Natural killer cell treated with Interleukin-12 subunit alpha and Interleukin-12 subunit beta and Interleukin-15 and Interleukin-18, amount 100 ng/mL, for 72 hours (primary cell): ENCODE results near the gene ELOB. TPM values are rescaled to one million over a fixed set of nuclear protein-coding genes. Genes with fewer than 3 reads are reported as not detected.

Experiments
- ATAC-seq, 2 donors: fragments of 150-1000 bp; cut with Tn5 transposase in 1 of 2; sonication (Bioruptor Pico), chemical (Tn5 transposase) in 1 of 2; 2 replicates each; pipeline ENCODE4 v1.10.0; 2021
- DNase-seq: peaks from one replicate; pipeline ENCODE4 v3.0.0; 2022; ENCODE audit warnings: low spot score
- H3K27ac Mint-ChIP-seq, 2 donors: 1 replicate in 1 of 2; 2 replicates in 1 of 2; pipeline ENCODE4 v1.8.0; 2022; ENCODE audit warnings: mixed read lengths in 2 of 2, mild to moderate bottlenecking in 1 of 2, moderate library complexity in 1 of 2
- H3K27me3 Mint-ChIP-seq, 2 donors: 1 replicate in 1 of 2; 2 replicates in 1 of 2; pipeline ENCODE4 v1.8.0; 2022; ENCODE audit warnings: mixed read lengths in 2 of 2
- H3K36me3 Mint-ChIP-seq: one replicate; pipeline ENCODE4 v1.8.0; 2022; ENCODE audit warnings: mixed read lengths
- H3K4me1 Mint-ChIP-seq, 2 donors: 1 replicate in 1 of 2; 2 replicates in 1 of 2; pipeline ENCODE4 v1.8.0; 2022; ENCODE audit warnings: low read depth in 2 of 2, mixed read lengths in 2 of 2, mild to moderate bottlenecking in 1 of 2
- H3K4me3 Mint-ChIP-seq: one replicate; pipeline ENCODE4 v1.8.0; 2022; ENCODE audit warnings: mixed read lengths
- H3K9me3 Mint-ChIP-seq: 2 replicates; pipeline ENCODE4 v1.8.0; 2022; ENCODE audit warnings: mixed read lengths
- total RNA-seq, 2 donors: library from RNA; stranded (reverse); gene quantifications; one replicate each; pipeline ENCODE4 v1.2.3, GENCODE V29; 2022

The ELOB gene
- total RNA-seq, result 100 to 1,000 TPM; 196 to 201 TPM

DNA sequence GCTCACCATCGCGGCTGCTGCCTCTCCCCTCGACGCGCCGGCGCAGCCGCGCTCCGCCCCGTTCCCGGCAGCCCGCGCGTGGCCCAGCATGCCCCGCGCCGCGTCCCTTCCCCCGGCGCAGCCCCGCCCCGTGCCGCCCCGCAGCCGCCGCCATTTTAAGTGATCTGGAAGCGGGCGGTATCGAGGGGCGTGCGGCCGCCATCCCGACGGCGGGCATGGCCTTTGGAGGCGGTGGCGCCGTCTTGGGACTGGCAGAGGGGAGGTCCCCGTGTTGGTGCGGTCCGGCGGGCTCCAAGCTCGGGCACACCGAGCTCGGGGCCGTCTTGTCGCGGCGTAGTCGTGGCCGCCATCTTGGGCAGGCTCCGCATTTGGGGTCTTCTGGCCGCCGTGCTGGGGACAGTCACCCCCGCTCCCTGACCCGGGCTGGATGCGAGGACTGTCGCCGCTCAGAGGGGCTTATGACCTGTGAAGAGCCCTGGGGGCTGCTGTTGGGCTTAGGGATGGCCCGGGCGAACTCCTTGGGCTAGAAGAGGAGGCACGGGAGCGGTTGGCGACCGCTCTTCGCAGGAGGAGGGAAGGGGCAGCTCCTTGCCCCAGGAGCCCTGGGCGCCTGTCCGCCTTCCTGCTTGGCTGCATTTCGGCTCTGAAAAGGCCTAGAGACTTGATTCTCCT is at the start of gene ELOB:
Gene ELOB, minus strand, starts transcription at position 50 of the 672 bp plus-strand sequence. Its CDS starts 41 bp downstream, at position 9.
- ATAC-seq, result peak; percentile 96 to 97
- Mint-ChIP-seq H3K4me3 (peak within 1 kb of the TSS; percentile 91), H3K4me1 (peaks cover 23 to 30% of the 10 kb centered on the region in 2 donors), H3K9me3 (no peaks in the 10 kb centered on the region), H3K27ac (peak within 1 kb of the TSS; percentile 93 to 94), H3K36me3 (peaks cover 6% of the 10 kb centered on the region), H3K27me3 (no peaks in the 10 kb centered on the region)
- DNase-seq, result peak; percentile 93

DNA sequence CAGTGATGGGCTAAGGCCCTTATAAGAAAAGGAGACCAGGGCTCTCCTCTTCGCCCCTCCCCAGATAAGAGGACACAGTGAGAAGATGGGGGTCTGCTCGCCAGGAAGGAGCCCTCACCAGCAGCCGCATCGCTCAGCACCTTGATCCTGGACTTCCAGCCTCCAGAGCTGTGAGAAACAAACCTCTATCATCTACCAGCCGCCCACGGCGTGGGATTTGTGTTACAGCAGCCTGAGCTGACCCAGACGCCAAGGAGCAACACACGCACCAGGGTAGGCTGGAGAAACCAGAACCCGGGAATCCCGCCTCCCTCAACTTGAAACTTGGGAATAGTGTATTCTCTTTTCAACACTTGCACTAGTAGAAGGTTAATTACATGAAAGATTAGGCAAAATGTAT is 48.8 kb upstream of the ELOB start:
- Mint-ChIP-seq H3K27ac (no peak overlapping the region), H3K4me1 (peaks cover 0 to 4% of the 10 kb centered on the region in 2 donors), H3K9me3 (no peaks in the 10 kb centered on the region), H3K27me3 (no peaks in the 10 kb centered on the region), H3K36me3 (no peaks in the 10 kb centered on the region), H3K4me3 (no peak overlapping the region)
- ATAC-seq (no peak), DNase-seq (no peak)

DNA sequence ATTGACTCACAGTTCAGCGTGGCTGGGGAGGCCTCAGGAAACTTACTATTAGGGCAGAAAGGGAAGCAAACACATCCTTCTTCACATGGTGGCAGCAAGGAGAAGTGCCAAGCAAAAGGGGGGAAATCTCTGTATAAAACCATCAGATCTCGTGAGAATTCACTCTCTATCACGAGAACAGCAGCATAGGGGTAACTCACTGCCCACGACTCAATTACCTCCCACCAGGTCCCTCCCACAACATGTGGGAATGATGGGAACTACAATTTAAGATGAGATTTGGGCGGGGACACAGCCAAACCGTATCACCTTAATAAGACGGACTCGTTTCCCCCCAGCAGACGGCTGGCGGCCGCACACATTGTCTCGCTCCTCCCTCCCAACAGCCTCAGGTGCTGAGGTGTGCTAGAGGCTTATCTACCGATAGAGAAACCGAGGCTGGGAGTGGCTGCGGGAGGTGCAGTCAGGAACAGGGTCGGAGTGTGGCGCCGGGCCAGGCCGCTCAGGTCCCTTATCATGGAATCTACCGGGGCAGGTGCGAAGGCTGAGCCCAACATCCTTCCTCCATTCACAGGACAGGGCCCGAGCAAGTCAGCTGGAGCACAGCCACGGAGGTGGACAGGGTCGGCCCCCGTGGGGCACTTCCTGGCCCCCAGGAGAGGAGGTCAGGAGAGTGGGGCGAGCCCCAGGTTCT is 48.1 kb upstream of the ELOB start:
- Mint-ChIP-seq H3K4me1 (peaks cover 0 to 2% of the 10 kb centered on the region in 2 donors), H3K27ac (no peak overlapping the region), H3K9me3 (no peaks in the 10 kb centered on the region), H3K27me3 (no peaks in the 10 kb centered on the region), H3K36me3 (no peaks in the 10 kb centered on the region), H3K4me3 (no peak overlapping the region)
- ATAC-seq (no peak), DNase-seq (no peak)

DNA sequence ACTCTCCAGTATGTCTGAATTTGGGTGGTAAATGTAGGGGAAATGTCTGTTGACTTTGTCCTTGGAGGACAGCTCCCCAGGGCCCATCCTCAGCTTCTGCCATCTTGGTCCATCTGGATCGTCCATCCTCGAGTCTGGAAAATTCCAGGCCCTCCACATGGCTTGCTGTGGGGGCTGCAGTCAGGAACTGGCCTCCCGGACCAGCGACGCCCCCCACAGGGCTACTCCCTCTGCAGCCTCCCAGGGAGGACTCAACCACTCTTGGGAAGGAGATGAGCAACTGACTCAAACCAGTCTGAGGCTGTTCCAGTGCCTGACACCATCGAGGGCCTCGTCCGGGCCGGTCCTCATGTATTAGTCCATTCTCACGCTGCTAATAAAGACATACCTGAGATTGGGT is 47.5 kb upstream of the ELOB start:
- no peak overlapping the region for H3K27ac Mint-ChIP-seq
- peaks cover 0 to 2% of the 10 kb centered on the region in 2 donors for H3K4me1 Mint-ChIP-seq
- H3K27me3 Mint-ChIP-seq, result no peaks in the 10 kb centered on the region
- no peak for ATAC-seq
- H3K4me3 Mint-ChIP-seq, result no peak overlapping the region
- no peaks in the 10 kb centered on the region for H3K36me3 Mint-ChIP-seq
- no peak for DNase-seq
- no peaks in the 10 kb centered on the region for H3K9me3 Mint-ChIP-seq

DNA sequence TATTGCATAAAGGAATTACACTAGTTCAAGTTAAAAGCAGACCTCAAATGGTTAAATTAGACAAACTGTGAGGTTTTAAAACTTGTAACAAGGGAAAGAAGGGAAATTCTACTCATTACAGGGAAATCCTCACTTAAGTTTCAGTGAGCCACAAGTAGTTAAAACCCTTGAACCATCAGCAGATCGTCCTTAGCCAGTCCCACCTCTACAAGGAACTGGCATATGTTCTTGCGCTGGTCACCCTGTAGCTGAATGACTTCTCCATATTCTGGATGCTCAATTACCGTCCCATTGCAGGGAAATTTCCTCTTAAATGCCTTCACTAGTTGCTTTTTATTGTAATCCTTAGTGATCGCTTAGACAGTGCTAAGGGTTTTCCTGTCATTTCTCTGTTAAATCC is 45.4 kb upstream of the ELOB start:
- DNase-seq (no peak), ATAC-seq (no peak)
- no peaks in the 10 kb centered on the region for H3K9me3 Mint-ChIP-seq
- H3K27ac Mint-ChIP-seq, result no peak overlapping the region
- H3K27me3 Mint-ChIP-seq, result no peaks in the 10 kb centered on the region
- no peaks in the 10 kb centered on the region for H3K36me3 Mint-ChIP-seq
- H3K4me1 Mint-ChIP-seq, result peaks cover 0 to 2% of the 10 kb centered on the region in 2 donors
- H3K4me3 Mint-ChIP-seq, result no peak overlapping the region

DNA sequence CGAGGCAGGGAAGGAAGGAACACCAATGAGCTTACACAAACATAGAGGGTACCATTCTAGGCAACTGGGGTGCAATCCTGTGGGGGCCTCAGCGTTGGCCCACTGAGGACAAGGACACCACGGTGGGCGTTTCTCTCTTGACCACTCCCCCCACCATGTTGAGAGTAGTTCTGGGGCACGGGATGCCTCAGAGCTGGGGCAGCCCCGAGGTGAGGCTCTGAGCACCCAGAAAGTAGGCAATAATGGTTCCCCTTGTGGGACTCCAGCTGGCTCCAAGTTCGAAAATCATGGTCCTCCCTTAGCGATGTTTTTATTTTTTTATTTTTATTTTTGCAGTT is 45.0 kb upstream of the ELOB start:
- H3K36me3 Mint-ChIP-seq, result no peaks in the 10 kb centered on the region
- ATAC-seq (no peak), DNase-seq (no peak)
- no peaks in the 10 kb centered on the region for H3K27me3 Mint-ChIP-seq
- H3K9me3 Mint-ChIP-seq, result no peaks in the 10 kb centered on the region
- no peak overlapping the region for H3K4me3 Mint-ChIP-seq
- no peak overlapping the region for H3K27ac Mint-ChIP-seq
- H3K4me1 Mint-ChIP-seq, result peaks cover 0 to 2% of the 10 kb centered on the region in 2 donors

DNA sequence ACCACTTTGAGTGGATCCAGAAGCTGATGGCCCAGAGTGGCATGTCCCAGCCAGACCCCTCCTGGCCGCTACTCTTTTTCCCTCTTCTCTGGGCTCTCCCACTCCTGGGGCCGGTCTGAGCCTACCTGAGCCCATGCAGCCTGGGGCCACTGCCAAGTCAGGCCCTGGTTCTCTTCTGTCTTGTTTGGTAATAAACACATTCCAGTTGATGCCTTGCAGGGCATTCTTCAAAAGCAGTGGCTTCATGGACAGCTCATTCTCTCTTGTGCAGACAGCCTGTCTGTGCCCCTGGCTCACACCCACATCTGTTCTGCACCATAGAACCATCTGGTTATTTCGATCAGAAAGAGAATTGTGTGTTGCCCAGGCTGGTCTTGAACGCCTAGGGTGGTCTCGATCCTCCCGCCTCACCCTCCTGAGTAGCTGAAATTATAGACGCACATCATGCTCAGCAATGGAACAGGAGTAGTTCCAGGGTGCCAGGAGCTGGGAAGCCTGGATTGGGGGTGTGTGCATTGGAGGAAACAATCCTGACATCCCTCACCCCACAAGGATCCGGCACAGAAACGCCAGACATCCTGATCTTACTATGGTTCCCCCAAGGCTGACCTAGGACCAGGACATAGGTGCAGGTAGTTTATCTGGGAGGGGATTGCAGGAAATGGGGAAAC is 44.5 kb upstream of the ELOB start:
- no peaks in the 10 kb centered on the region for H3K9me3 Mint-ChIP-seq
- no peak for ATAC-seq
- peaks cover 0 to 2% of the 10 kb centered on the region in 2 donors for H3K4me1 Mint-ChIP-seq
- no peak overlapping the region for H3K27ac Mint-ChIP-seq
- no peaks in the 10 kb centered on the region for H3K36me3 Mint-ChIP-seq
- no peak overlapping the region for H3K4me3 Mint-ChIP-seq
- DNase-seq, result no peak
- no peaks in the 10 kb centered on the region for H3K27me3 Mint-ChIP-seq

DNA sequence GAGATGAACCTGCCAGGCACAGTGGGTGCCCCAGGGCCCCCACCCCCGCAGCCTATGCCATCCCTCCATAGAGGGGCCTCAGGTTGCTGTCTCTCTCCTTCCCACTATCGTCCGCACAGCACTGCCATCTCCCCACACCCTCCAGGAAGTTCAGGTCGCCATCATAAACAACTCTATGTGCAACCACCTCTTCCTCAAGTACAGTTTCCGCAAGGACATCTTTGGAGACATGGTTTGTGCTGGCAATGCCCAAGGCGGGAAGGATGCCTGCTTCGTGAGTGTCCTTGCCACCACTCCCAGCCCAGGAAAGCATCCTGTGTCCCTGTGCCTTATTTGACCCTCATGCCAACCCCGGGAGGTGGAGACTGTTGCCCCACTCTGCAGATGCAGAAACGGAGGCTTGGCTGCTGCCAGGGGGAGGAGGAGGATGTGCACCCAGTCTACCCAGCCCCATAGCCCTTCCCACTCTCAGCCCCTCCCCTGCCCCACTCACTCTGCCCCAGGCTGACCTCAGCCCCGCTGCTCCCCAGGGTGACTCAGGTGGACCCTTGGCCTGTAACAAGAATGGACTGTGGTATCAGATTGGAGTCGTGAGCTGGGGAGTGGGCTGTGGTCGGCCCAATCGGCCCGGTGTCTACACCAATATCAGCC is 43.9 kb upstream of the ELOB start:
- Mint-ChIP-seq H3K36me3 (no peaks in the 10 kb centered on the region), H3K4me1 (peaks cover 0 to 2% of the 10 kb centered on the region in 2 donors), H3K9me3 (no peaks in the 10 kb centered on the region), H3K4me3 (no peak overlapping the region), H3K27me3 (no peaks in the 10 kb centered on the region), H3K27ac (no peak overlapping the region)
- ATAC-seq, result no peak
- DNase-seq, result no peak

DNA sequence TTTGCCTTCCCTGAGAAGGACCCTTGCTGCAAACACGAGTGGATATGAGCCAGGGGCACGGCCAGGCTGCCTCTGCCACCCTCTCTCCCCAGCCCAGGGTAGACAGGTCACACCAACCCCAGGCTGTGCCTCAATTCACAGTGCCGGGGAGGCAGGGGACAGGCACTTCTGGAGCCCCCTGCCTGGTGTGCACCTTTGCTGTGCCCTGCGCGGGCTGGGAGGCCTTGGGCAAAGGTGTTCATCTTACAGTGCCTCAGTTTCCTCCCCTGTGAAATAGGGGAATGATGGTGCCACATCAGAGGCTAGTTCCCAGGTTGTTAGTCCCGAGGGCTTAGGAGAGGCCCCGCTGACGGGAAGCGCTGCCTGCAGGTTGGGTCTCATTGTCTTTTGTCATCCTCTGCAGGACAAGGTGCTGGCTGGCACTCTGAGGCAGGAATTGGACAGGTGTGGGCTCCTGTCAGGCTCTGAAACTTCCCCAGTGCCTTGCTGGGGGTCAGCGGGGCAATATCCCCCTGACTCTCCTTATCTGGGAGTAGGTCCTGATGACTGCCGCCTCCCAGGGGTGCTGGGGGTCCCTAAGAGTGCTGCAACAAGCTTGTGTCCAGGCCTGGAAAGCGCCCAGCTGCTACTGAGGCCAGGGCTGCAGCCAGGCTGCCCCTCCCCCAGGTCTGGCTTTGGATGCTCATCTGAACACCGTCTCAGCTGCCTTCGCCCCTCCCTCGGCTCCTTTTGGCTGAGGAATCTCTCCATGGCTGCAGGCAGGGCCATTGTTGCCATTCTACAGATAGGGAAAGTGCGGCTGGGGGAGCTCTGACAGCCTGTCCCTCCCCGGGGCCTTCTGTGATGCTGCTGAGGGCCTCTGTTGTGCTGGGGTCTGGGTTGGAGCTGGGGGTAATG is 43.1 kb upstream of the ELOB start:
- H3K36me3 Mint-ChIP-seq, result no peaks in the 10 kb centered on the region
- no peak overlapping the region for H3K27ac Mint-ChIP-seq
- no peaks in the 10 kb centered on the region for H3K27me3 Mint-ChIP-seq

DNA sequence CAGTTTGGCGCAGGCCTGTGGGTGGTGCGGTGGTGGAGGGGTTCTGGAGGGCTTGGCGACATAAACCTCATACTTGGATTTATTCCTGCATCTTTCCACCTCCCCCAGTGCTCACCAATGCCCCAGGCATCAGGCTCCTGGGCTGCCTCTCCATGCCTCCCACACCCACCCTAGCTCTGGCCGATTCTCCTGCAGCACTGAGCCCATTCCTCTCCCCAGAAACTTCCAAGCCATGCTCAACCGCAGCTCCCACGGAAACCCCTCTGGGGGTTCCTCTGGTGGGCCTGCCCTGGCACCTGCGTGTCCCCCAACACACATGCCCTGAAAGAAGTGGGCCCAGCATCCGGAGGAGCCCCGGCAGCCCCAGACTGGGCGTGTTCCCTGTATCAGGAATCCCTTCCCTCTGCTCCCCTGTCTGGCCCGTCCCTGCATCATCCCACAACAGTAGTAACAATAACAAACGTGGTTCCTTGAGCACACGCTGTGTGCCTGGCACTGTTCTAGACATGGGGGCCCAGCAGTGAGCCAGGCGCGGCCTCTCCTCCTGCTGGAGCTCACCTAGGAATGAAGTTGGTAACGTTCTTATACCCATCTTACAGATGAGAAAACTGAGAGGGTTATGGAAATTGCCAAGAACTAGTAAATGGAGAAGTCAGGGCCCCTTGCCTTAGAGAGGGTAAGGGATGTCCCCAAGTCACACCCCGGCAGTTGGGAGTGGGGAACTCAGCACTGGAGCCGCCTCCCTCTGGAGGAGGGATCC is 42.3 kb upstream of the ELOB start:
- Mint-ChIP-seq H3K36me3 (no peaks in the 10 kb centered on the region), H3K27me3 (no peaks in the 10 kb centered on the region), H3K27ac (no peak overlapping the region), H3K4me1 (peaks cover 0 to 2% of the 10 kb centered on the region in 2 donors), H3K4me3 (no peak overlapping the region), H3K9me3 (no peaks in the 10 kb centered on the region)
- DNase-seq (no peak), ATAC-seq (no peak)

More for the DNA sequence above, 43.1 kb upstream of the ELOB start:
- H3K4me3 Mint-ChIP-seq, result no peak overlapping the region
- DNase-seq, result no peak
- peak in 1 of 2 donors; percentile 4 for ATAC-seq
- H3K4me1 Mint-ChIP-seq, result peaks cover 0 to 2% of the 10 kb centered on the region in 2 donors
- H3K9me3 Mint-ChIP-seq, result no peaks in the 10 kb centered on the region

DNA sequence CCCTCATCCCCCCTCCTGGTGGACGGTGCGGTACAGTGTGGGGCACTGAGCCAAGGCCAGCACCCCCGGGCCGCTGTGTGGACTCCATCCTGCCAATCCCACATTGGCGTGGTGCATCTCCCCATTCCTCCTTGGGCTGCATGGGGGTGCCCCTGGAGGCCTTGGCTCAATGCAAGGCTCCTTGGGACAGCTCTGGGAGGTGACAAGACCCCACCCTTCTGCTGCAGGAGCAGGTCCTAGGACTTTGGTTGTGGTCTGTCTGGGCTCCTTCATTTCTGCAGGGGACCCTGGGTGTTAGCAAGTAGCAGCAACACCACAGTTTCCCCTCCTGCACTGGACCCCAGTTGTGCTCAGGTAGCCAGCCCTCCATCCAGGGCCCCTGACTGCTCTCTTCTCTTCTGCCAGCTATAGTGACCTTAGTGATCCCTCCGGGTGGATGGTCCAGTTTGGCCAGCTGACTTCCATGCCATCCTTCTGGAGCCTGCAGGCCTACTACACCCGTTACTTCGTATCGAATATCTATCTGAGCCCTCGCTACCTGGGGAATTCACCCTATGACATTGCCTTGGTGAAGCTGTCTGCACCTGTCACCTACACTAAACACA is 41.3 kb upstream of the ELOB start:
- ATAC-seq (no peak), DNase-seq (no peak)
- H3K4me3 Mint-ChIP-seq, result no peak overlapping the region
- no peak overlapping the region for H3K27ac Mint-ChIP-seq
- H3K27me3 Mint-ChIP-seq, result no peaks in the 10 kb centered on the region
- H3K4me1 Mint-ChIP-seq, result peaks cover 0 to 2% of the 10 kb centered on the region in 2 donors
- H3K9me3 Mint-ChIP-seq, result no peaks in the 10 kb centered on the region
- no peaks in the 10 kb centered on the region for H3K36me3 Mint-ChIP-seq
